Measurements from ENCODE around the gene ESRP2.

Gene ESRP2

DNA sequence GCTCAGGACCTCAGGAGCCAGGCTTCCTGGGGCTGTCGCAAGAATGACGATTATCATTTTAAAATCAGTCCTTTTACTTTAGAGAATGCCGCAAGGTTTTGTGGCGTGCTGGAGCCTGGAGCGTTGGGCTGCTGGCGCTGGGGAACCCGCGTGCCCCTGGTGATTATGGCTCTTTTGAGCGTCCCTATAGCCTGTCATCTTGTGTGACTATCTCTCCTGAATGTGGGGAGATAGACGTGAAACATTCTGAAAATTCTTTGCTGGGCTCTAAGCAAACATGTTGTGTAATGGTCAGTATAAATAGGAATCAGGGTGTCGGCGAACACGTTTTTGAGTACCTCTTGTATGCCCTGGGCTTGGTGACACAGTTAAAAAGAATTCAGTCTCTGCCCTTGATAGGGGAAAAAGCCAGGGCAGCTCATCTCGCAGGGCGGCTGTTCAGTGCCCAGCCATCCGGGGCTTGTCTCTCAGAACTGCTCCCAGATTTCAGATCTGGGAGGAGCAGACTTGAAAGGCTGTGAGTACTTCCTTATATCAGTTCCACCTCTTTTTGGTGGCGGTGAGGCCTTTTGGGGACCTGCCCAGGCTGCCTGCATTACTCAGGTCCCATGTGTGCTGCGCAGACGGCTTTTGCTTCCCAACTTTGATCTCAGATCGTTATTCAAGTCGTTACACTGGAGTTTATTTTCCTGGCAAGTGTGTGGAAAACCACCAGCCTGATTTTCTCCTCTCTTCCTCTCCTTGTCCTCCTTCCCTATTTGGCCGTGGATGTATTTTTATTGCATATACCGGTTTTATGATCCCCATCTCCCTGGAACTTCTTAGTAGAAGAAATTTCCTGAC is 29.4 kb upstream of the ESRP2 start:
- Histone ChIP-seq H3K27ac (replicated peaks) (peak overlapping the region; percentile 79), H3K27me3 (ENCODE audit: insufficient read depth, poor library complexity, severe bottlenecking) (no peaks in the 10 kb centered on the region), H3K4me3 (replicated peaks; ENCODE audit: insufficient read depth, low read length) (peak overlapping the region; percentile 95)
- TF ChIP-seq SPI1 (IDR thresholded peaks at IDR 0.05; ENCODE audit: borderline replicate concordance, low read depth) (peak; percentile 8; the same call in 1 of the 2 replicates), GABPA (IDR thresholded peaks at IDR 0.05; ENCODE audit: low read depth) (no peak)
- peak; percentile 61 to 81 for DNase-seq (ENCODE audit: low read depth in 1 of 2, low spot score in 1 of 2)

DNA sequence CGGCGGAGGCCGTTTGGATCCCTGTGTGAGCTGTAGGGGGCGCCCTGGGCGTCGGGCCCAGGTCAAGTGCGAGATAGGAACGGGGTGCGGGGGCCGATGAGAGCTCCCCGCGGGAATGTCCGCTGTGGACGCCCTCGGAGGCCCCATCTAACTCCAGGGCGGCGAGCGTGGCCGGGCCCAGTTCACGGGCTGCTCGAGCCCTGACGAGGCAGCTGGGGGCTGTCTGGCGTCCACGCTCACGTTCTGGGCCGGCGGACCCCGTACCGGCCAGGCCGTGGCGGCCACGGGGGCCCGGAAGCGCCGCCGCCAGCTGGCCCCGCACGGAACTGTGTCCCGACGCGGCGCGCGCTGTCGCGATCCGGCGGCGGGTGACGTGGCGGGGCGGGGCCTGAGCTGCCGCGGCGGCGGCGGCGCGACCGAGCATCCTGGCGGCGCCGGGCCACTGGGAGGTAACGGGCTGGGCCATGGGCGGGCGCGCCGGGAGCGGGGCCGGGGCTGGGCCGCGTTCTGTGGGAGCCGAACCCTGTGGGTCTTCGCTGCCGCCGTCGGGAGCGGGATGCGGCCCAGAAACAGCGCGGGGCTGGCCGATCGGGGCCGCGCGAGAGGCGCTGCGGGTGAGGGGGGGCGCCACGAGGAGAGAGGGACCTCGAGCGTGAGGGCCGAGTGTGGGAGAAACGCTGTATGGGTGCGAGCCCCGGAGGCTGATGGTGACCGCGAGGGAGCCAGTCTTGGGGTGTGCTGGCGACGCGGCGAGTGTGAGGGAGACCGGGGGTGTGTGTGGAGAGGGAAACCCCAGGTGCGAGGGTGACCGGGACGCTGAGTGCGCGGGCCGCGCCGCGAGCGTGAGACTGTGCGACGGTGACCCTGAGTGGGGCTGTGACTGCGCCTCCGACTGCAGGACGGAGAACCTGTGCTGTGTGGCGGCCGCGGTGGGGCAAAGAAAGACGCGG is 28.5 kb upstream of the ESRP2 start, which contains the start of gene SLC7A6:
TSS of gene SLC7A6 (plus strand) at position 399 of the 950 bp plus-strand sequence. CDS start 10,201 bp downstream, outside the sequence.
- peak; percentile 41; the same call in 1 of the 2 replicates for TF ChIP-seq POLR2AphosphoS5 (IDR thresholded peaks at IDR 0.05; ENCODE audit: low read depth)
- TF ChIP-seq, protein P1, sequence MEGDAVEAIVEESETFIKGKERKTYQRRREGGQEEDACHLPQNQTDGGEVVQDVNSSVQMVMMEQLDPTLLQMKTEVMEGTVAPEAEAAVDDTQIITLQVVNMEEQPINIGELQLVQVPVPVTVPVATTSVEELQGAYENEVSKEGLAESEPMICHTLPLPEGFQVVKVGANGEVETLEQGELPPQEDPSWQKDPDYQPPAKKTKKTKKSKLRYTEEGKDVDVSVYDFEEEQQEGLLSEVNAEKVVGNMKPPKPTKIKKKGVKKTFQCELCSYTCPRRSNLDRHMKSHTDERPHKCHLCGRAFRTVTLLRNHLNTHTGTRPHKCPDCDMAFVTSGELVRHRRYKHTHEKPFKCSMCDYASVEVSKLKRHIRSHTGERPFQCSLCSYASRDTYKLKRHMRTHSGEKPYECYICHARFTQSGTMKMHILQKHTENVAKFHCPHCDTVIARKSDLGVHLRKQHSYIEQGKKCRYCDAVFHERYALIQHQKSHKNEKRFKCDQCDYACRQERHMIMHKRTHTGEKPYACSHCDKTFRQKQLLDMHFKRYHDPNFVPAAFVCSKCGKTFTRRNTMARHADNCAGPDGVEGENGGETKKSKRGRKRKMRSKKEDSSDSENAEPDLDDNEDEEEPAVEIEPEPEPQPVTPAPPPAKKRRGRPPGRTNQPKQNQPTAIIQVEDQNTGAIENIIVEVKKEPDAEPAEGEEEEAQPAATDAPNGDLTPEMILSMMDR (IDR thresholded peaks at IDR 0.05; ENCODE audit: insufficient read depth, low read length) = no peak
- TF ChIP-seq, protein P2, sequence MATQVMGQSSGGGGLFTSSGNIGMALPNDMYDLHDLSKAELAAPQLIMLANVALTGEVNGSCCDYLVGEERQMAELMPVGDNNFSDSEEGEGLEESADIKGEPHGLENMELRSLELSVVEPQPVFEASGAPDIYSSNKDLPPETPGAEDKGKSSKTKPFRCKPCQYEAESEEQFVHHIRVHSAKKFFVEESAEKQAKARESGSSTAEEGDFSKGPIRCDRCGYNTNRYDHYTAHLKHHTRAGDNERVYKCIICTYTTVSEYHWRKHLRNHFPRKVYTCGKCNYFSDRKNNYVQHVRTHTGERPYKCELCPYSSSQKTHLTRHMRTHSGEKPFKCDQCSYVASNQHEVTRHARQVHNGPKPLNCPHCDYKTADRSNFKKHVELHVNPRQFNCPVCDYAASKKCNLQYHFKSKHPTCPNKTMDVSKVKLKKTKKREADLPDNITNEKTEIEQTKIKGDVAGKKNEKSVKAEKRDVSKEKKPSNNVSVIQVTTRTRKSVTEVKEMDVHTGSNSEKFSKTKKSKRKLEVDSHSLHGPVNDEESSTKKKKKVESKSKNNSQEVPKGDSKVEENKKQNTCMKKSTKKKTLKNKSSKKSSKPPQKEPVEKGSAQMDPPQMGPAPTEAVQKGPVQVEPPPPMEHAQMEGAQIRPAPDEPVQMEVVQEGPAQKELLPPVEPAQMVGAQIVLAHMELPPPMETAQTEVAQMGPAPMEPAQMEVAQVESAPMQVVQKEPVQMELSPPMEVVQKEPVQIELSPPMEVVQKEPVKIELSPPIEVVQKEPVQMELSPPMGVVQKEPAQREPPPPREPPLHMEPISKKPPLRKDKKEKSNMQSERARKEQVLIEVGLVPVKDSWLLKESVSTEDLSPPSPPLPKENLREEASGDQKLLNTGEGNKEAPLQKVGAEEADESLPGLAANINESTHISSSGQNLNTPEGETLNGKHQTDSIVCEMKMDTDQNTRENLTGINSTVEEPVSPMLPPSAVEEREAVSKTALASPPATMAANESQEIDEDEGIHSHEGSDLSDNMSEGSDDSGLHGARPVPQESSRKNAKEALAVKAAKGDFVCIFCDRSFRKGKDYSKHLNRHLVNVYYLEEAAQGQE (IDR thresholded peaks at IDR 0.05; ENCODE audit: insufficient replicate concordance, low read depth) = no peak
- peak; percentile 77 to 86 for DNase-seq (ENCODE audit: low read depth in 1 of 2, low spot score in 1 of 2)
- no peaks in the 10 kb centered on the region for H3K27me3 ChIP-seq (ENCODE audit: insufficient read depth, poor library complexity, severe bottlenecking)
- peak within 1 kb of the TSS; percentile 95 for H3K4me3 ChIP-seq (replicated peaks; ENCODE audit: insufficient read depth, low read length)
- H3K27ac ChIP-seq (replicated peaks) = peak within 1 kb of the TSS; percentile 83

DNA sequence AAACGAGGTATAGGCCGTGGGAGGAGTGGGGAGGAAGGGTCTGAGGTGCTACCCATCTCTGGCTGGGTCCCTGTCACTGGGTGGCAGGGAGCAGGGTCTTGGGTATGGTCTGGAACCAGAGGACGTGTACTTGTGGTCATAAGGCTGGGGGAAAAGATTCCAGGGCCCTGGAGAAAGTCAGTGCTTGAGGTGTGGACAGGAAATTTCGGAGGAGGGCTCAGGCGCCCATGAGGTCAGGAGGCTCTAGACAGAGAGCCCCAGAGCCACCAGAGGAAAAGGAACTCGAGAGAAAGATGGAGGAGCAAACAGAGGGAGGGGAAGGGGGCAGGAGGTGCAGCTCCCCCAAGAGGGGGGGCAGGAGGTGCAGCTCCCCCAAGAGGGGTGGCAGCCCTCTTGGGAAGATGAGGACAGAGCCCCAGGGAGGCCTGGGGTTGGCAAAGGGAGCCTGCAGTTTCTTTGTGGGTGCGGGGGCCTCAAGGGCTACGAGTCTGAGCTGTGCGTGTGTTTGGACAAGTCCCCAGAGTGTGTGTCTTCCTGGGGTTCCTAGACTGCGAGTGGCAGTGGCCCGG is 27.7 kb upstream of the ESRP2 start:
- H3K27ac ChIP-seq (replicated peaks) = peak overlapping the region; percentile 83
- TF ChIP-seq, protein P1 (IDR thresholded peaks at IDR 0.05; ENCODE audit: insufficient read depth, low read length) = peak; percentile 92
- no peak for TF ChIP-seq SPI1 (IDR thresholded peaks at IDR 0.05; ENCODE audit: borderline replicate concordance, low read depth)
- H3K4me3 ChIP-seq (replicated peaks; ENCODE audit: insufficient read depth, low read length) = peak overlapping the region; percentile 95
- H3K27me3 ChIP-seq (ENCODE audit: insufficient read depth, poor library complexity, severe bottlenecking) = no peaks in the 10 kb centered on the region
- DNase-seq (ENCODE audit: low read depth in 1 of 2, low spot score in 1 of 2) = no peak

DNA sequence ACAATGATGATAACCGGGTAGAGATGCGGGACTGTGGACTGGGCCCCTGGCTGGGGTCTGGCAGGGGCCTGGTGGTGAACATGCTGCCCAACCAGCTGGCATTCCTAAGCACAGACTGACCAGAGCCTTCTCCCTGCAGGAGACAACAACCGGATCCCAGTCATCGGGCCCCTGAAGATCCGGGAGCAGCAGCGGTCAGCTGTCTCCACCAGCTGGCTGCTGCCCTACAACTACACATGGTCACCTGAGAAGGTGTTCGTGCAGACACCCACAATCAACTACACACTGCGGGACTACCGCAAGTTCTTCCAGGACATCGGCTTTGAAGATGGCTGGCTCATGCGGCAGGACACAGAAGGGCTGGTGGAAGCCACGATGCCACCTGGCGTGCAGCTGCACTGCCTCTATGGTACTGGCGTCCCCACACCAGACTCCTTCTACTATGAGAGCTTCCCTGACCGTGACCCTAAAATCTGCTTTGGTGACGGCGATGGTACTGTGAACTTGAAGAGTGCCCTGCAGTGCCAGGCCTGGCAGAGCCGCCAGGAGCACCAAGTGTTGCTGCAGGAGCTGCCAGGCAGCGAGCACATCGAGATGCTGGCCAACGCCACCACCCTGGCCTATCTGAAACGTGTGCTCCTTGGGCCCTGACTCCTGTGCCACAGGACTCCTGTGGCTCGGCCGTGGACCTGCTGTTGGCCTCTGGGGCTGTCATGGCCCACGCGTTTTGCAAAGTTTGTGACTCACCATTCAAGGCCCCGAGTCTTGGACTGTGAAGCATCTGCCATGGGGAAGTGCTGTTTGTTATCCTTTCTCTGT is 23.3 kb upstream of the ESRP2 start:
- no peak for TF ChIP-seq SPI1 (IDR thresholded peaks at IDR 0.05; ENCODE audit: borderline replicate concordance, low read depth)
- TF ChIP-seq, protein P2 (IDR thresholded peaks at IDR 0.05; ENCODE audit: insufficient replicate concordance, low read depth) = no peak
- TF ChIP-seq GABPA (IDR thresholded peaks at IDR 0.05; ENCODE audit: low read depth) = no peak
- TF ChIP-seq, protein P1 (IDR thresholded peaks at IDR 0.05; ENCODE audit: insufficient read depth, low read length) = no peak
- no peak for TF ChIP-seq POLR2AphosphoS5 (IDR thresholded peaks at IDR 0.05; ENCODE audit: low read depth)
- Histone ChIP-seq H3K27me3 (ENCODE audit: insufficient read depth, poor library complexity, severe bottlenecking) (no peaks in the 10 kb centered on the region), H3K27ac (replicated peaks) (peak overlapping the region; percentile 87), H3K4me3 (replicated peaks; ENCODE audit: insufficient read depth, low read length) (no peak overlapping the region)
- DNase-seq (ENCODE audit: low read depth in 1 of 2, low spot score in 1 of 2) = peak in 1 of 2 experiments; percentile 36
